HL-60/S4 treated with retinoic acid at 250 ng/mL for 4 days and 3 days (cell line): ENCODE results near the gene IPMK.

Source experiments
- in situ Hi-C: fragments of 300-500 bp; cut with MboI; formaldehyde crosslinking; loops from 2 replicates; pipeline ENCODE4 v1.7.0; 2022; ENCODE audit warnings: low sequenced_read_pairs

IPMK gene

DNA sequence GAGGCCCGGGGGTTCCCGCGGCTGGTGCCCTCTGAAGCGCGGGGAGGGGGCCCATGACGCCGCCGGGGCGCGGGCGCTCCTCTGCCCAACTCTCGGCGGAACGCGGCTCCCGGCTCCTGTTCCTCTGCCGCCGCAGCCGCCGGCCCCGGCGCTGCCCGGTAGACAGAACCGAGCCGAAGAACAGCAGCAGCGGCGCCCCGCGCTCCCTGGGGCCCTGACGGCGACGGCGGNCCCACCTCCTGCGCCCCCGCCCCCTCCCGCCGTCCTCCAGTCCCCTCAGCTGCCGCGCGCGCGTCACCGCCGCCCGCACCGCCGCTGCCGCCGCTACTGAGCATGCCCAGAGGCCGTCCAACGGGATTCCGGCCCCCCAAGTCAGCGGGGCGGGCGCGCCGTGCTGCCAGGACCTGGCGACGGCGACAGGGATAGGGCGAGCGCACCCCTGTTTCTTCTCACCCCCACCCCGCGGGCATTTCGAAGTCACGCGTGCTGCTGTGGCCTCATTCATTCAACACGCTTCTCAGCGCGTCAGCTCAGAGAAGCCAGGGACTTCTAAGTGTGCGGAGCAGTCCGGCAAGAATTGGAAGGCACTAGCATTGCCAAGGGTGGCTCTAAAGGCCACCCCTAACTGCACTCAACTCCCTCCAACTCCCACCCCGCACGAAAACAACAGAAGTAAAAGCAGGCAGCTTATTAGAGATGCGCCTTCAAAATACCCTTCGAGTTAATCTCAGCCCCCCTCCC is at the start of gene IPMK:
IPMK (minus strand) TSS at position 182 of the 741 bp plus-strand sequence. CDS start 283 bp downstream, outside the sequence.
- in situ Hi-C loops, result no loop called here

- in situ Hi-C loops, result no loop called here
Observed at GRCh38 chr10:58316874-58317273, 49.2 kb upstream of the IPMK start.

GRCh38 chr10:58311026-58311425 is 43.3 kb upstream of the IPMK start:
- in situ Hi-C loops, result no loop called here

DNA sequence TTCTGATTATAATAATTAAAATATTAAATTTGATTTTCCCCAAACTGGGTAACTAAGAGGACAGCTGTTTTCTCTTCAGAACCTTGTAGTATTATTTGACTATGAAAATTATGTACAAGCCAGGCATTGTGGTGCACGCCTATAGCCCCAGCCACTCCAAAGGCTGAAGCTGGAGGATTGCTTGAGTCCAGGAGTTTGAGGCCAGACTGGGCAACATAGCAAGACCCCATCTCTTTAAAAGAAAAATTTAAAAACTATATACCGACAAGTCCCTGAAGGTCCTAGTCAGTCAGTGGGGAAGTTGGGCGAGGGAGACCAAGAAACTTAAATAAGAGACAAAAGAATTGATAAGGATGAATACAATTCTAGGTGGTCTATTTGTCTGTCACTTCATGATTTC is 40.0 kb upstream of the IPMK start:
- in situ Hi-C loops, result no loop called here

DNA sequence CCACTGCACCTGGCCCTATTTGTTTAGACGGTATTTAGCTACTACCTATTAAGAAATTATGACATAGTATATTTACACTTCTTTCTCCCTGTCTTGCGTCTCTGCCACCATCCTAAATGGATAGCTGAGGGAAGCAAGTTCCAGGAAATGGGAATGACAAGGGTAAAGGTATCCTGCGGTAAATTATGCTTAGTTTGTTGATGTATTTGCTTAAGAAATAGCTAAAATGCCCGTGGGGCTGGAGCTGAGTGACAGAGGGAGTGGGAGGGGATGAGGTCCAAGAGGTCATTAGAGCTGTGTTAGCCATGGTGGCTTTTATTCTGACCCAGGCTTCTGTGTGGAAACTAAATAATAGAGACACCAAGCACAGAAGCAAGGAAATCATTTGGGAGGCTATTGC is 38.1 kb upstream of the IPMK start:
- in situ Hi-C loops, result no loop called here

GRCh38 chr10:58304099-58304633 is 36.5 kb upstream of the IPMK start:
- in situ Hi-C loops, result no loop called here

DNA sequence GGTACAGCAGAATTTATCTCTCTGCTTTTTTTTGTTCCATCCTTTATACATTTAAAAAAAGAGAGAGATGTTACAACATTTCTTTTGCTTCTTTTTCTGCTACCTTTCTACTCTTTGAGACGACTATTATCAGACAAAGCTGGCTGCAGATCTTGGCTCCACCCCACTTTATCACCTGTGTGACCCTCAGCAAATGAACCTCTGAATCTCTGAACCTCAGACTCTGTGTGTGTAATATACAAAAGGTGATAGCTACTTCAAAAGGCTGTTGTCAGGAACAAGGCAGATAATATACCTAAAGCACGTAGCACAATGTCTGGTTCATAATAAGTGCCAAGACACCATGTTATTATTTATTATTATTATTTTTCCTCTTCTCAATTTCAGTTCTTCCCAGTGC is 34.6 kb upstream of the IPMK start:
- in situ Hi-C loops, result no loop called here

DNA sequence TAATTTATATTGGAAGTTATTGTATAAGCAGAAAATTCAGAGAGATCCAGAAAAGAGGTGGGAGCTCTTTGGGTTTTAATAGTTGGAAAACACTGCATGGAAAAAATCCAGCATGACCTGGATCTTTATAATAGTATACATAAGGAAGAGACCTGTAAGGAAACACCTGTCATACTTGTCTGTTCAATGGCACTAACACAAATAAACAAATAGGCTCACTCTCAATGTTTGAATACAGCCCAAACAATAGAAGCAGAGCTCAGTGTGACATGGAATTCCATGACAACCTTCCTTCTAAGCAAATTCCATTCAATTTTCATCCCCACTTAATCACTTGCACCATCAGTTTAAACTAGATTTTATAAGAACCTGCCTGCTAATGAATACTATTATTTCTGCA is 33.0 kb upstream of the IPMK start:
- in situ Hi-C loops, result no loop called here

DNA sequence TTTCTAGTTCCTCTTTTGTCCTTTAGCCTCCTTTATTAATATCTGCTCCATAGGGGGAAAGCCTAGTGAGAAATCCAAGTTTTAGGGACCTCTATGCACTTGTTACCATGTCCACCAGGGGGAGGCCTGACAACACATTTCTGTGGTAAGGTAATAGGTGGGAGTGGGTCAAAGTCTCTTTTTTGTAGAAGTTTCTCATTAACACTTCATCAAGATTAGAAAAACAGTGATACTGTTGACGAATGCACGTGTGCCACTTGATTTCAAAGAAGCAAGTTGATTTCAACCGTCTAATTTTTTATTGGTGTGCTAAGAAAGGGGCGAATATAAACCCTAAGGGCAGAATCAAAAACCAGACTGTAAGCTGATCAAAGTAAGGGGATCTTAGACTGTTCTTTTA is 31.9 kb upstream of the IPMK start:
- in situ Hi-C loops, result no loop called here

DNA sequence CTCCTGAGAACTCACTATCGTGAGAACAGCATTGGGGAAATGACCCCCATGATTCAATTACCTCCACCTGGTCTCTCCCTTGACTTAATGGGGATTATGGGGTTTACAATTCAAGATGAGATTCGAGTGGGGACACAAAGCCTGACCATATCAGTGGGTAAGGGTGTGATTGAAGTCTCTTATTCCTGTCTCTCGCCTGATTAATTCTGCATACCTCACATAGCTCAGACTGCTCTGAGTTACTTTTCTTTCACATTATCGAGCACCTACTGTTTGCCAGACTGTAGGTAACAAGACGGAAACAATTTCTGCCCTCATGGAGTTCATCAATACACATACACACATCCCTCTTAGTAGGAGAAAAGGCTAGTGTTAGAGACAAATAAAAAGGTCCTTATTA is 26.3 kb upstream of the IPMK start:
- in situ Hi-C loops, result no loop called here

GRCh38 chr10:58291538-58292174 is 24.0 kb upstream of the IPMK start:
- in situ Hi-C loops, result no loop called here

DNA sequence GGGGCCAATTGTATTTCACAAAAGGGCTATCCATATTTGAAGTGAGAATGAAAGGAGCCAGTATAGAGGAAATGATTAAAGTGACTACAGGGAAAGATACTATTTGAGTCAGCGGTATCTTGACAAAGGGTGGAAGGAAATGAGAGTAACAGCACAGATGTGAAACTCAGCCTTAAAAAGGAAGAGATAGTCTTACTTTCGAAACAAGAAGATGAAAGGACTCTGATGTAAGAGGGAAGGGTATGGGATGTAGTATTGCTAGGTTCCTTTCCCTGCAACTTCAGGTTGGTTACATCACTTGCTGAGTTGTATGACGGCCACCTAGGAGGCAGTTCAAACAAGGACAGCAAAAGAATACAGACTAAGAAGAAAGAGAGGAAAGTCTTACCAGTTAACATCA is 14.9 kb upstream of the IPMK start:
- in situ Hi-C loops, result loop anchor here (10.0 kb wide), 1 partner anchor 98 kb away; no protein-coding TSS in a partner anchor

GRCh38 chr10:58281092-58281752 is 13.5 kb upstream of the IPMK start:
- in situ Hi-C loops, result loop anchor here (10.0 kb wide), 1 partner anchor 96 kb away; no protein-coding TSS in a partner anchor

- in situ Hi-C loops, result loop anchor here (10.0 kb wide), 1 partner anchor 96 kb away; no protein-coding TSS in a partner anchor
Observed at GRCh38 chr10:58280477-58280876, 12.8 kb upstream of the IPMK start.

- in situ Hi-C loops, result no loop called here
Observed at GRCh38 chr10:58278962-58279307, 11.2 kb upstream of the IPMK start.

DNA sequence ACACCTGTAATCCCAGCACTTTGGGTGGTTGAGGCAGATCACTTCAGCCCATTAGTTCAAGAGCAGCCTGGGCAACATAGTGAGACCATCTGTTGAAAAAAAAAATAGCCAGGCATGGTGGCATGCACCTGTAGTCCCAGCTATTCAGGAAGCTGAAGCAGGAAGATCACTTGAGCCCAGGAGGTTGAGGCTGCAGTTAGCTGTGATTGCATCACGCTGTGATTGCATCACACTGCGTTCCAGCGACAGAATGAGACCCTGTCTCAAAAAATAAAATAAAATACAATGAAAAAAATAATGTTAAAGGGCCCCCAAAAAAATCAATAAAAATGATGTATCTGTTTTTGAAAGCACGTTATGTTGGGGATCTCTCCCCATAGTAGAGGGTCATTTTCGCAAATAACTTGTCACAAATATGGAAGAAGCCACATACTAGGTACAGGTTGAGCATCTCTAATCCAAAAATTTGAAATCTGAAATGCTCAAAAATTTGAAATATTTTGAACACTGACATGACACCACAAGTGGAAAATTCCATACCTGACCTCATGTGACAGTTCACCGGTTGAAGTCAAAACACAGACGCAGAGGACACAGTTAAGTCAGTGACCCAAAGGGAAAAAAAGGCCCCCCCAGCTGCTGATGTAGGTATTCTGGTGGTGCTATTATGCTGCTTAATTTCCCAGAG is 10.7 kb upstream of the IPMK start:
- in situ Hi-C loops, result no loop called here

DNA sequence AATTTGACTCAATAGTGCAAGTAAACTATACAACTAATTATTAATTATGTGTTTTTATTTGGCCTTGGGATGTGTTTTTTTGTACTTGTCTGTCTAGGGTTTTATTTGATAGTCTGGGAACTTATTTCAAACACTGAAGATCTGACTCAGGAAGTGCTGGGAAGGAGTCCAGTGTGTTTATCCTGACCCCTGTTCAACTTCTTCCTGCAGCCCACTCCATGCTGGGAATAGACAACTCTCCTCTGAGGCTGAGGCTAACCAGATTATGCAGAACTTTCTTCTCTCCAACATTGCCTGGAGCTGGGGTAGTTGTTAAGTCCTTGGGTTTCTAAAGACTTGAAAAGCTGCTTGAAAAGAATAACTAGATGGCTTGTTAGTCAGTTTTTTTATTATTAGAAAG is 8.2 kb upstream of the IPMK start:
- in situ Hi-C loops, result no loop called here

DNA sequence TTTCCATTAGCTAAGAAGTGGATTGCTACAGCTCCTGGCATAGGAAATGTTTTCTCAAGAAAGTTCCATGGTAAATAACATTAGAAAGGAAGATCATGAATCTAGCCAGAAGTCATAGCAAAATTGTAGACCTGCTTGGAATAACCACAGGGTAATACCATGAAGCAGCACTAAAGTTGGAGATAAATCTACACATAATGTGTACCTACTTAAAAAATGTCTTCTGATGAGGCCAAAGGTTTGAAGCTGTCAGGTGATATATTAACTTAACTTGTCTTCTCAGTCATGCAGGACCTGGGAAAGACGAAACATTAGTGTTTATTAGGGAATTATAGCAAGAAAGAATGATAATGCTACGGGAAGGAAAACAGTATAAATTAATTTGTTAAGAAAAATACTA is 7.6 kb upstream of the IPMK start:
- in situ Hi-C loops, result no loop called here

DNA sequence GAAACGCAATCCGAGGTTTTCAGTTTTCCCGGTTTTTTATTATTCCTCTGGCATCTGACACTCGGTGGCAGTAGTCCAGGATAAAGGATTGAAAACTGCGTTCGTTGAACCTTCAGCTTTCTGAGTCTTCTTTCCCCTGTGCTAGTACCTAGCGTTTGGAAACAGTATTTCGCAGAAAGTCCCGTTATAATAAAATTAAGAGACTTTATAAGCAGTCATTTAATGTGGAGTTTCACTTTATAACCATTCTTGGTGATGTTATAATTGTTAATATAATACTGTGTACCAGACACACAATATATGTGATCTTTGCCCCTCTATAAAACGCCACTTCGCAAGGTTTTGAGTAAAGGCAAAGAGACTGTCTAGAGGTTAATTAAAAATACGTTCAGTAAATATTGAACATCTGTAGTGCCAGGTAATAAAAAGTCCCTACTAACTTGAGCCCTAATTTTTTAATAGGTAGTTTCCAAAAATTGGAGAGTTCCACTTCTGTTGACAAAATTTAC is 2.1 kb upstream of the IPMK start:
- in situ Hi-C loops, result no loop called here

DNA sequence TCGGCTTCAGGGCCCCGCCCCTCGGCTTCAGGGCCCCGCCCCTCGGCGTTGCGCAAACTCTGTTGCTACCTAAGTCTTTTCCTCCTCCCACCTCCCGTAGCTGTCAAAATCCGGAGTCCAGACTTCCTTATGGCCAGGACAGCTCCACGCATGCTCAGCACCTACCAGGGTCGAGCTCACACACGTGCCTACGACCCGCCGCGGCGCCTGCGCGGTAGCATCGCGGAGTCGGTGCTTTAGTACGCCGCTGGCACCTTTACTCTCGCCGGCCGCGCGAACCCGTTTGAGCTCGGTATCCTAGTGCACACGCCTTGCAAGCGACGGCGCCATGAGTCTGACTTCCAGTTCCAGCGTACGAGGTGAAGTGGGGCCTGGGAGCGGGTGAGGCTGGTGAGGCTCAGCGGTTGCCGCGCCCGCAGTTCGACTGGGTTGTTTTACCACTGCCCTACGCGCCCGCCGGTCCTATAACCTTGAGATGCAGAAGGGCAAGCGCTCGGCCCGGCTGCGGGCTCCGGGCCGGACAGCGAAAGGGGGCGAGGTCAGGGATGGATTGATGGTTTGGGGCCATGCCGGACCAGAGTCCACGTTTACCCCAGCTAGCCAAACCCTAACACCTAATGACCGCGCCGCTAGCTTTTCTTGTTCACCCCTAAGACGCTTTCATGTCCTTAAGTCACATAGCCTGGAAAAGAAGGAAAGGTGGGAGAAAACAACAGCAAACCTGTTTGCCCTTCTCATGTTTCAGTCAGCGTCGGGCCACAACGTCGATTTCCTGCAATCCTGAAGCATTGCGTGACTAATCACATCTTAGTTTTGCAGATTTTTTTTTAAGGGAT is 1.5 kb upstream of the IPMK start, which contains the start of gene CISD1:
CISD1 (plus strand) TSS at position 217 of the 836 bp plus-strand sequence; CDS start at position 329, 112 bp downstream.
- in situ Hi-C loops, result no loop called here
